ENCODE data around the gene SLFN5.
"Not testable (repeated sequence)": the region's sequence is repeated elsewhere in the genome, so short reads cannot be mapped to it uniquely, and the experiment has no call there.

Gene SLFN5

DNA sequence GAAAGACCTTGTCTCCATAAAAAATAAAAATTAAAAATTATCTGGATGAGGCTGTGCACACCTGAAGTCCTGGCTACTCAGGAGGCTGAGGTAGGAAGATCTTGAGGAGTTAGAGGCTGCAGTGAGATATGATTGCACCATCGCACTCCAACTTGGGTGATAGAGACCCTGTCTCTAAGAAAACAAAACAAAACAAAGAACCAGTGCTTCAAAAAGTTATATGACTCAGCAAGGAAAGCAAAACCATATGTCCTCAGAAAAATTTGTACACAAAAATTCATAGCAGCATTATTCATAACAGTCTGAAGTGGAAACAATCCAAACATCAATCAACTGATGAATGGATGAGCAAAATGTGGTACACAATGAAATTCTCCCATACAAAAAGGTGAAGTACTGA lies 48.9 kb downstream of the SLFN5 start:
- no peak for DNase-seq (ENCODE audit: low spot score)

DNA sequence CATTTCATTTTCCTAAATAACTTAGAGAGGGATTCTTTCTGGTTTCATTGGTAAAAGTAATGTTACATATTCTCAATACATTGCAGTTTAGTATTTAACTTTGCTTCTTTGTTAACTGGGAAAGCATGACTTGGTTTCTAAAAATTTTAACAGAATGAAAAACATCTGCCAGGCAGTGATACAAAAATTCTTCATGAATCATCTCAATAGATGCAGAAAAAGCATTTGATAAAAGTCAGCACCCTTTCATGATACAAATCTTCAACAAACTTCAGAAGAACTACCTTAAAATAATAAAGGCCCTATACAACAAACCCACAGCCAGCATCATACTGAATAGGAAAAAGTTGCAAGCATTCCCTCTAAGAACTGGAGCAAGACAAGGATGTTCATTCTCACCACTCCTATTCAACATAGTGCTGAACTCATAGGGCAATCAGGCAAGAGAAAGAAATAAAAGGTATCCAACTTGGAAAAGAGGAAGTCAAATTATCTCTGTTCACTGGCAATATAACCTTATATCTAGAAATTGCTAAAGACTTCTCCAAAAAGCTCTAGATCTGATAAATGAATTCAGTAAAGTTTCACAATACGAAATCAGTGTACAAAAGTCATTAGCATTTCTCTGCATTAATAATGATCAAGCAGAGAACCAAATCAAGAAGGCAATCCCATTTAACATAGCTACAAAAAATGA lies 50.4 kb downstream of the SLFN5 start:
- no peak for DNase-seq (ENCODE audit: low spot score)

DNA sequence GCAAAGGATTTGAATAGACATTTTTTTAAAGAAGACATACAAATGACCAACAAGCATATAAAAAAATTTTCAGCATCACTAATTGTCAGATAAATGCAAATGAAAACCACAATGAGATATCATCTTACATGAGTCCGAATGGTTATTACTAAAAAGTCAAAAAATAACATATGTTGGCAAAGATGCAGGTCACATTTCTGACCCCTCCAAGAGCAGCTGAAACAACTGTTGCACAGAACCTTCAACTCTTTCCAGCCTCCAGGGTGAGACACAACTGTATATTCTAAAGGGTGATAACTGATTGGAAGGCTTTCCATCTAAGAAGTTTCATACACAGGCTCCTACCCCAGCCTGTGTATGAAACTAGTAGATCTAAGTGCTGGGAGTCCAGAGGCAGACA lies 51.9 kb downstream of the SLFN5 start:
- DNase-seq (ENCODE audit: low spot score) = no peak

DNA sequence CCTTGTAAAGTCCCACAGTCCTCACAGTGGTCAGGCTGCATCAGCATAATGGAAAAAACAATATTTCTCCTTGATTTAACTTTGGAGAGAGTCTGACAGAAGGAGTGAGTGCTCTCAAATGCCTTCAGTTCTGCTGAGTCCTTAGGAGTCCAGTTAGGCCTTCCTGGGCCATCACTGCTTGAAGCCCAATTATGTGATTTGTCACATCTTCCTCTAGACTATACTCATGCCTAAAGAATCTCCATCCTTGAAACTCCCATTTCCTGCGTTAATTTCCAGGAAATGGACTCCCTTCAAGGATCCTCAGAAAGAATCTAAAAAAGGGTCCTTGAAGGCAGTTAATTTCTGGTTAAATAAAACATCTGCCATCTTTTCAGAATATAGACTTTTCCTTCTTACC lies 52.8 kb downstream of the SLFN5 start:
- no peak for DNase-seq (ENCODE audit: low spot score)

DNA sequence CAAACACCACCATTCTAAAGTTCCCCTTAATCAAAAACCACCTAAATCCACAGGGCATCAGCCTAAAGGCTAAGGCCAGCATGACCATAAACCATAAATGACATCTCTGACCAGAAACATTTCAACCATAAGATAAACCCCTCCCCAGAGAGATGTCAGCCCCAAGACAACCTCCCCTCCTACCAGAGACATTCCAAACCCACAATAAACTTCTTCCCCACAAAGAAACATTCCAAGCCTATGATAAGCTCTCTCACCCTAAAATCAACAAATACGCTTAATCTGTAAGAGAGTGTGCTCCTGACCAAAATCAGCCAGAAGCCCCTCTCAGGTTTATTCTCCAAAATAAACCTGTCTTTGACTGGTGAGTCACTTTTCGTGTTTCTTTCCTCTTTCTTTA lies 54.8 kb downstream of the SLFN5 start:
- DNase-seq (ENCODE audit: low spot score) = no peak

DNA sequence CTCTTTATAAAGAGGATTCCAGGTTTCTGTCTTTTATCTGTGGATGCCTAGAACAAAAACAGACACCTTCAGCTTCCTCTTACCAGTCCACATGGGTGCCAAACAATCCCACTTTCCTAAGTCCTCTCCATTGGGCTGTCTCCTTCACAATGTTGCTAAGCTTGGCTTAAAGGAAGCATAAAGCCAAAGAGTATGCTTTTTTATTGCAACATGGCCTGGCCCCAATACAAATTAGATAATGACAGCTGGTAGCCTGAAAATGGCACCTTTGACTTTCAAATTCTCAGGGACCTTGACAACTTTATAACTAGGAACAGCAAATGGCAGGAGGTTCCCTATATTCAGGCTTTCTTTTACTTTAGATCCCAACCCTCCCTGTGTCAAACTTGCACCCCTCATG lies 55.8 kb downstream of the SLFN5 start:
- DNase-seq (ENCODE audit: low spot score) = no peak

DNA sequence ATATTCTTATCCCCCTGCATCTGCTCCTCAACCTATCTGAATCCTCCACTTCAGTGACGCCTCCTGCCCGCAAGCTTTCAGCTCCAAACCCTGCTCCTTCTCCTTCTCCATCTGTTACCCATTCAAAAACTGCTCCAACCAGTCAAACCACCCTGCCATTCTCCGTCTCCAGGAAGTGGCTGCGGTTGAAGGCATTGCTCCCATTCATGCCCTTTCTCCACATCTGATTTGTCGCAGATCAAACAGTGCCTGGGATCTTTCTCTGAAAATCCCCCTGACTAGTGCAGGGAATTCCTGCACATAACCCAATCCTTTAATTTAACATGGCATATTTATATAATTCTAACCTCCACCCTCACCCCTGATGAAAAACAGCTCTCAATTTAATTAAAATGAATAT lies 56.3 kb downstream of the SLFN5 start:
- DNase-seq (ENCODE audit: low spot score) = no peak

DNA sequence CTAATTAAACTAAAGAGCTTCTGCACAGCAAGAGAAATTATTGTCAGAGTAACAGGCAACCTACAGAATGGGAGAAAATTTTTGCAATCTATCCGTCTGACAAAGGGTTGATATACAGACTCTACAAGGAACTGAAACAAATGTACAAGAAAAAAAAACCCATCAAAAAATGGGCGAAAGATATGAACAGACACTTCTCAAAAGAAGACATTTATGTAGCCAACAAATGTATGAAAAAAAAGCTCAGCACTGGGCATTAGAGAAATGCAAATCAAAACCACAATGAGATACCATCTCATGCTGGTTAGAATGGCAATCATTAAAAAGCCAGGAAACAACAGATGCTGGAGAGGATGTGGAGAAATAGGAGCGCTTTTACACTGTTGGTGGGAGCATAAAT lies 66.5 kb downstream of the SLFN5 start:
- DNase-seq (ENCODE audit: low spot score) = not testable (repeated sequence)

DNA sequence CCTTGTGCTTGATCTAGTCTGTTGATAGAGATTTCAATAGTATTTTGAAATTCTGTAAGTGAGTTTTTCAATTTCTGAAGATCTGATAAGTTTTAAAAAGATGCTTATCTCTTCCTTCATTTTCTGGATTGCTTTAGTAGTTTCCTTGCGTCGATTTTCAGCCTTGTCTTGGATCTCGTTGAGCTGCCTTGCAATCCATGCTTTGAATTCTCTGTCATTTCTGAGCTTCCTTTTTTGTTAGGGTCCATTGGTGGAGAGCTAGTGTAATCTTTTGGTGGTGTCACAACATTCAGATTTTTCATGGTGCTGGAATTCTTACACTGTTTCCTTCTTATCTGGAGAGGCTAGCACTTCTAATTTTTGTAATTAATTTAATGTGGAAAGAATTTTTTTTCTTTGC lies 69.5 kb downstream of the SLFN5 start:
- no peak for DNase-seq (ENCODE audit: low spot score)

DNA sequence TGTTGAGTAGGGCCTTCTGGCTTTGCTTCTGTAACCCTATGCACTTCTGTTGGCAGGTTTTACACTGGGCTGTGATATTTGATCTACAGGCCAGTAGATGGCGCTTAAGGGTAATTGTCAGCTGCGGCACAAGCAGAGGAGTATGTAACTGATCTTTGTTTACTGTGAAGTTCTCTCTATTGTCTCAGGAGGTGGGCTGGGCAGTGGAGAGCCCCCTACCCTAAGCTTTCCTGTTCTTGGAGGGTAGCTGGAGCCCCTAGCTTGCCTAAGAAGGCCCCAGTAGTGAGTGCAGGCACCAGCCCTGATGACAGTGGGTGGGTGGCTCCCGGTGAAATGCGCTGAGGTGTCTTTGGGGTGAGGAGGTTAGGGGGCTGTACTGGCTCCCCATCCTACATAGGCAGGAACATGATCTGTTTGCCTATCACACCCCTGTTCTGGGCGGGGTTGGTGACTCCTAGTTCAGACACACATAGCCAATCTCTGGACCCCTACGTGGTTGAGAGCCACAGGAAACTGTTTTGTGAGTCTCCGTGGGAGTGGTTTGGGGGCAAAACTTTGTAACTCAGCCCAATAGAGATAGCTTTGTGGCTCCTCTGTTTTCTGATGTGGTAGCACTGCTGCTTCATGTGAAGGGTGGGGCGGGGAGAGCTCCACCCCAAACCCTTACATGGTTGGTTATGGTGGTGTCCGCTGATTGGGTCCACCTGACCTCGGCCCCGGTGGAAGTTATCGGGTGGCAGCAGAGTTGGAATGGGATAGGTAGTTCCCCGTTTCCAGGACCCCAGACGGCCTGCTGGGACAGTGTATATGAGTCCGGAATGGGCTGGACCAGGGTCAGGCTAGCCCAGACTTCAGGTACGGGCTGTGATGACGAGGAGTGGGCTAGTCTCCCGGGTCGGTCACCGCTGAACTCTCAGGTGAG lies 70.2 kb downstream of the SLFN5 start:
- DNase-seq (ENCODE audit: low spot score) = peak; percentile 31

DNA sequence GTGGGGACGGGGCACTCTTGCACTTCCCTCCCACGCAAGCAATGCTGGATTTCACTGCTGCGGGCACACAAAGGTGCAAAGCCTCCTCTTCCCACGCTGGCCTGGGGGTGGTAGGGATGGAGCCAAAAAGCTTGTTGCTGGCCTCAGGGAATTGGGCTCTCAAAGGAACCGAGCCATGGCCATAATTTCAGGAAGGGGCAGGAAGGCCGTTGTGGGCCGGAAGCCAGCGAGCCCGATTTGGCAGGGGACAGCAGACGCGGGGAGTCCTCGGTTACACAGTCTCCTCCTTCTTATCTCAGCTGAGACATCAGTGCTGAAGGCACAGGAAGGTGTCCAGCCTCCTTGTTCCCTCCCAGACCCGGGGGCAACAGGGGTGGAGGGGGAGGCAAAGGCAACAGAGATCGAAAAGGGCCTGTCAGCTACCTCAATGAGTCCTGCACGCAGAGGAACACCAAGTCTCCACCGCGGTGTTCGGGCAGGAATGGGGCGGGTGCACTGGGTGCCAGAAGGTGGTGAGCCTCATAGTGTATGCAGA lies 71.1 kb downstream of the SLFN5 start:
- DNase-seq (ENCODE audit: low spot score) = no peak

DNA sequence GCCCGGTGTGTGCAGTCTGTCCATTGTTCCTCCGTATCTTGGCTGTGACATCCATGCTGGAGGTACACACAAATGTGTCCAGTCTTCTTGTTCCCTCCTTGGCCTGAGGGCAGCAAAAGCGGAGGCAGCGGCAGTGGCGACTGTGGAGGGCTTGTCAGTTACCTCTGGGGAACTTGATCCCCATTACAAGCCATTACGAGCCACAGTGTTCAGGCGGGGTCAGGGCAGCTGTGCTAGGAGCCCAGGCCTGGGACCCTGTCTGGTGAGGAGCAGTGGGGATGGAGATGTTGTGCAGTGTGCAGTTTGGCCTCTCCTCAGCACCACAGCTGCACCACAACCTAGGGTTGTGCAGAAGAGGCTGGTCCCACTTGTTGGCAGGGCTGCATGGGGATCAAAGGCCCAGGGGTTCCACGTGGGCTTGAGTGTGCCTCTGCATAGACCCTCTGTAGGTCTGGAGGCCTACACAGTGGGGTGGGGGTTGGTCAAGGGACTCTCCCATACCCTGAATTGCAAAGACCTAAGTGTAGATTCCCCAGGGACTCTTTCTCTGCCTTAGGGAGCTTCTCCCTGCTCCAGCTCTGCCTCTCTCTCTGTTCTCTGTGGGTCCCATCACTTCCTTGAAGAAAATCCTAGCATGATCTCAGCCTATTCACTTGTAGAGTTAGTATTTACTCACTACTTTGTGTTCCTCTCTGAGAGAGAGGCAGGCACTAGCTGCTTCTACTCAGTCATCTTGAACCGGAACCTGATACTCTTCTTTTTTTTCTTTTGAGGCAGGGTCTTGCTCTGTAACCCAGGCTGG lies 71.7 kb downstream of the SLFN5 start:
- DNase-seq (ENCODE audit: low spot score) = peak; percentile 17

DNA sequence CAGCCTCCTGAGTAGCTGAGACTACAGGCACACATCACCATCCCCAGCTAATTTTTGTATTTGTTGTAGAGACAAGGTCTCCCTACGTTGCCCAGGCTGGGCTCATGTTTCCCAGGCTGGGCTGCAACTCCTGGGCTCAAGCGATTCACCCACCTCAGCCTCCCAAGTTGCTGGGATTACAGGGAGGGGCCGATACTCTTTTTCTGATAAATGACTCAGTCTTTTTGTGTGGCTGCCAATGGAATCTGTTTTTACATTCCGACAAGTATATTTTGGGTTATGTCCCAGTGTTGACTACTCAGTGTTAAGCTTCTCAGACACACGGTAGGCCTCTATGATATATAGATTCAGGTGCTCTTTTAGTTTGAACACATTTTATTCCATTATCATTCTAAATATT lies 72.4 kb downstream of the SLFN5 start:
- DNase-seq (ENCODE audit: low spot score) = peak; percentile 53

DNA sequence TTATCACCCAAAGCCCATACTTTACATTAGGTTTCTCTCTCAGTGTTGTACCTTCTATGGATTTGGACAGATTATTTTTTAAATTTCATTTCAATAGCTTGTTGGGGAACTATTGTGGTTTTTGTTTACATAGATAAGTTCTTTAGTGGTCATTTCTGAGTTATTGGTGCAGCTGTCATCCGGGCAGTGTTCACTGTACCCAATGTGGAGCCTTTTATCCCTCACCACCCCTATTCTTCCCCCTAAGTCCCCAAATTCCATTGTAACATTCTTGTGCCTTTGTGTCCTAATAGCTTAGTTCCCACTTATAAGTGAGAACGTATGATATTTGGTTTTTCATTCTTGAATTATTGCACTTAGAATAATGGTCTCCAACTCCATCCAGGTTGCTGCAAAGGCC lies 73.1 kb downstream of the SLFN5 start:
- no peak for DNase-seq (ENCODE audit: low spot score)

DNA sequence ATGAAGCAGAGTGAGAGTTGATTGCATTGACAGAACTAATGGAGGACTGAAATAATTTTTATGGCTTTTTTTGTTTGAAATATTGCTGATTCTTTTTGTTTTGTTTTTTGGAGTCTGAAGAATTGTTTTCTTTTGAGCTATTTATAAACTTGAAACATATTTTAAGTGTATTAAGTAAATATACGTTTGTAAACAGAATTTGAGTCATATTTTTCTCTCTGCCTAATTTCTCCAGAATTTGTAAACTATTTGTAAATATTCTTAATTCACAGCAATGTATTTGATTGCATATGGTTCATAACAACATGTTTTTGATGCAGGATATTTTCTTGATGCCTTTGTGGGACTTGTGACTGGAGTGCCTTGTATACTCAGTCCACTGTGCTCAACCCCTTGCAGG lies 79.9 kb downstream of the SLFN5 start:
- no peak for DNase-seq (ENCODE audit: low spot score)

Measured in hepatic stellate cell (primary cell).